Brain microvascular endothelial cell (primary cell): ENCODE data around the gene MAP3K14.

Experiments
- DNase-seq: peaks from one replicate; pipeline ENCODE4 v3.0.0-alpha.2; 2020
- H3K27ac ChIP-seq: fragments of 250-450 bp; sonication (Bioruptor Pico); 2 replicates; pipeline ENCODE4 v1.5.1; 2020; ENCODE audit warnings: mild to moderate bottlenecking, moderate library complexity
- H3K27me3 ChIP-seq: fragments of 250-450 bp; sonication (Bioruptor Pico); replicated peaks from 2 replicates; pipeline ENCODE4 v1.5.1; 2020; ENCODE audit warnings: mild to moderate bottlenecking
- H3K36me3 ChIP-seq: fragments of 250-450 bp; sonication (Bioruptor Pico); replicated peaks from 2 replicates; pipeline ENCODE4 v1.5.1; 2020; ENCODE audit warnings: mild to moderate bottlenecking
- H3K4me3 ChIP-seq: 2 replicates; pipeline ENCODE4 v1.5.1; 2011; ENCODE audit warnings: low read depth, mild to moderate bottlenecking, control low read depth, low read length, moderate library complexity
- in situ Hi-C: cut with HindIII; loops from 2 replicates; pipeline ENCODE4 v1.10.0; 2017; ENCODE audit warnings: low sequenced_read_pairs, low pct_ligation_motif_present
- TF ChIP-seq, protein P1 (sequence below): IDR thresholded peaks from 2 replicates; pipeline ENCODE4 v1.5.1; 2011; ENCODE audit warnings: low read depth, mild to moderate bottlenecking, moderate library complexity, low read length, control low read depth, inconsistent platforms; ENCODE audit errors: missing control alignments

Gene MAP3K14

GRCh38 chr17:45246338-45246737 lies 70.5 kb downstream of the MAP3K14 start:
- TF ChIP-seq, protein P1, sequence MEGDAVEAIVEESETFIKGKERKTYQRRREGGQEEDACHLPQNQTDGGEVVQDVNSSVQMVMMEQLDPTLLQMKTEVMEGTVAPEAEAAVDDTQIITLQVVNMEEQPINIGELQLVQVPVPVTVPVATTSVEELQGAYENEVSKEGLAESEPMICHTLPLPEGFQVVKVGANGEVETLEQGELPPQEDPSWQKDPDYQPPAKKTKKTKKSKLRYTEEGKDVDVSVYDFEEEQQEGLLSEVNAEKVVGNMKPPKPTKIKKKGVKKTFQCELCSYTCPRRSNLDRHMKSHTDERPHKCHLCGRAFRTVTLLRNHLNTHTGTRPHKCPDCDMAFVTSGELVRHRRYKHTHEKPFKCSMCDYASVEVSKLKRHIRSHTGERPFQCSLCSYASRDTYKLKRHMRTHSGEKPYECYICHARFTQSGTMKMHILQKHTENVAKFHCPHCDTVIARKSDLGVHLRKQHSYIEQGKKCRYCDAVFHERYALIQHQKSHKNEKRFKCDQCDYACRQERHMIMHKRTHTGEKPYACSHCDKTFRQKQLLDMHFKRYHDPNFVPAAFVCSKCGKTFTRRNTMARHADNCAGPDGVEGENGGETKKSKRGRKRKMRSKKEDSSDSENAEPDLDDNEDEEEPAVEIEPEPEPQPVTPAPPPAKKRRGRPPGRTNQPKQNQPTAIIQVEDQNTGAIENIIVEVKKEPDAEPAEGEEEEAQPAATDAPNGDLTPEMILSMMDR, result no peak
- Histone ChIP-seq H3K27me3 (peaks cover 3% of the 10 kb centered on the region), H3K36me3 (no peaks in the 10 kb centered on the region), H3K27ac (no peak overlapping the region), H3K4me3 (peak overlapping the region; percentile 58)
- no peak for DNase-seq
- in situ Hi-C loops, result no loop called here

- Histone ChIP-seq H3K27ac (no peak overlapping the region), H3K27me3 (peaks cover 11% of the 10 kb centered on the region), H3K36me3 (no peaks in the 10 kb centered on the region), H3K4me3 (no peak overlapping the region)
- TF ChIP-seq, protein P1, result no peak
- in situ Hi-C loops, result no loop called here
- DNase-seq, result no peak
These were observed 71.8 kb downstream of the MAP3K14 start for GRCh38 chr17:45244725-45245656.

DNA sequence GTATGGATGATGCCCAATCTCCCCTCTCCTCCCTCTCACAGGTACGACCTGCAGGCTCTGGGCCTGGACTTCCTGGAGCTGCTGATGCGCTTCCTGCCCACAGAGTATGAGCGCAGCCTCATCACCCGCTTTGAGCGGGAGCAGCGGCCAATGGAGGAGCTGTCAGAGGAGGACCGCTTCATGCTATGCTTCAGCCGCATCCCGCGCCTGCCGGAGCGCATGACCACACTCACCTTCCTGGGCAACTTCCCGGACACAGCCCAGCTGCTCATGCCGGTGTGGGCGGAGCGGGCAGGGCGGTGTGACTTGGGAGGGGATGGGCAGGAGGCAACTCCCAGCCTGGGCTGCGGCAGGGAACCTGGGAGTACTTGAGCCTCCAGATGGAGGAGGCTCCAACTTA lies 73.1 kb downstream of the MAP3K14 start:
- Histone ChIP-seq H3K36me3 (no peaks in the 10 kb centered on the region), H3K4me3 (no peak overlapping the region), H3K27ac (no peak overlapping the region), H3K27me3 (peaks cover 11% of the 10 kb centered on the region)
- no peak for DNase-seq
- in situ Hi-C loops, result no loop called here
- TF ChIP-seq, protein P1, result no peak

GRCh38 chr17:45242029-45242414 lies 74.8 kb downstream of the MAP3K14 start:
- Histone ChIP-seq H3K36me3 (no peaks in the 10 kb centered on the region), H3K27me3 (peaks cover 11% of the 10 kb centered on the region), H3K4me3 (no peak overlapping the region), H3K27ac (no peak overlapping the region)
- DNase-seq, result no peak
- TF ChIP-seq, protein P1, result no peak
- in situ Hi-C loops, result no loop called here

GRCh38 chr17:45241328-45242028 lies 75.3 kb downstream of the MAP3K14 start:
- H3K27me3 ChIP-seq, result peaks cover 11% of the 10 kb centered on the region
- TF ChIP-seq, protein P1, result no peak
- peak overlapping the region; percentile 17 for H3K4me3 ChIP-seq
- no peak for DNase-seq
- no peaks in the 10 kb centered on the region for H3K36me3 ChIP-seq
- H3K27ac ChIP-seq, result no peak overlapping the region
- in situ Hi-C loops, result no loop called here
